ENCODE results near the gene KRTAP10-5.

Gene KRTAP10-5

DNA sequence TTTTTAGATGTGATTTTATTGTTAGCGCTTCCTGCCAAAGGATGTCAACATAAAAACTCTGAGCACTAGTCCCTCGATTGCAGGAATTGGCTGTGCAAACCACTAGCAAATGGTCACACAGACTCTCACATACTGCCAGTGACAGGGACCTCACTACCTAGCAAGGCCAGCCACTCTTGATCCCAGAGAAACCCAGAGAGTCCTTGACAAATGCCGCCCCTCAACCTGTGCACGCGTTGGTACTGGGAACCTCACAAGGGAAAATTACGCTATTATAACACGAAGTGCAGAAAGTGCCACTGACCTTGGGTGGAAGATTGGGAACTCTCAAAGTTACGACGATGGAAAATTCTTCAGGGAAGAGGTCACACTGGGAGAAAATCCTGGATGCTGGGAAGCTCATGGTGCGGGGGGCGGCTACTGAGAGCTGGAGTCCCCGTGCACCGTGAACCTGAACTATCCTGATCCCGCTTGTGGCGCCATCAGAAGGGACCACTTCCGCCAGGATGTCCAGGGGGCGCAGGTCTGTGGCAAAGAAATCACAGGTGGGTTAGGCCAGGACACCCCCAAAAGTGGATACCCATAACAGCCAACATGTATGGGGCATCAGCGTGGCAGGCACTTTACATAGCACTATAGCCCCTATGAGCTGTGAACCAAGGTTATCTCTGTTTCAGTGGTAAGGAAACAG lies 12.8 kb downstream of the KRTAP10-5 start:
- Histone ChIP-seq H3K27ac (replicated peaks) (no peak overlapping the region), H3K27me3 (ENCODE audit: insufficient read depth, poor library complexity, severe bottlenecking) (no peaks in the 10 kb centered on the region), H3K4me3 (replicated peaks; ENCODE audit: insufficient read depth, low read length) (no peak overlapping the region)
- TF ChIP-seq GABPA (IDR thresholded peaks at IDR 0.05; ENCODE audit: low read depth) (no peak), SPI1 (IDR thresholded peaks at IDR 0.05; ENCODE audit: borderline replicate concordance, low read depth) (no peak), REST (IDR thresholded peaks at IDR 0.05; ENCODE audit: insufficient replicate concordance, low read depth) (no peak), POLR2AphosphoS5 (IDR thresholded peaks at IDR 0.05; ENCODE audit: low read depth) (no peak)
- TF ChIP-seq, protein P1, sequence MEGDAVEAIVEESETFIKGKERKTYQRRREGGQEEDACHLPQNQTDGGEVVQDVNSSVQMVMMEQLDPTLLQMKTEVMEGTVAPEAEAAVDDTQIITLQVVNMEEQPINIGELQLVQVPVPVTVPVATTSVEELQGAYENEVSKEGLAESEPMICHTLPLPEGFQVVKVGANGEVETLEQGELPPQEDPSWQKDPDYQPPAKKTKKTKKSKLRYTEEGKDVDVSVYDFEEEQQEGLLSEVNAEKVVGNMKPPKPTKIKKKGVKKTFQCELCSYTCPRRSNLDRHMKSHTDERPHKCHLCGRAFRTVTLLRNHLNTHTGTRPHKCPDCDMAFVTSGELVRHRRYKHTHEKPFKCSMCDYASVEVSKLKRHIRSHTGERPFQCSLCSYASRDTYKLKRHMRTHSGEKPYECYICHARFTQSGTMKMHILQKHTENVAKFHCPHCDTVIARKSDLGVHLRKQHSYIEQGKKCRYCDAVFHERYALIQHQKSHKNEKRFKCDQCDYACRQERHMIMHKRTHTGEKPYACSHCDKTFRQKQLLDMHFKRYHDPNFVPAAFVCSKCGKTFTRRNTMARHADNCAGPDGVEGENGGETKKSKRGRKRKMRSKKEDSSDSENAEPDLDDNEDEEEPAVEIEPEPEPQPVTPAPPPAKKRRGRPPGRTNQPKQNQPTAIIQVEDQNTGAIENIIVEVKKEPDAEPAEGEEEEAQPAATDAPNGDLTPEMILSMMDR (IDR thresholded peaks at IDR 0.05; ENCODE audit: insufficient read depth, low read length) = no peak
- DNase-seq (ENCODE audit: low read depth in 1 of 2, low spot score in 1 of 2) = no peak

- no peak overlapping the region for H3K4me3 ChIP-seq (replicated peaks; ENCODE audit: insufficient read depth, low read length)
- TF ChIP-seq POLR2AphosphoS5 (IDR thresholded peaks at IDR 0.05; ENCODE audit: low read depth) = no peak
- no peak overlapping the region for H3K27ac ChIP-seq (replicated peaks)
- H3K27me3 ChIP-seq (ENCODE audit: insufficient read depth, poor library complexity, severe bottlenecking) = no peaks in the 10 kb centered on the region
- DNase-seq (ENCODE audit: low read depth in 1 of 2, low spot score in 1 of 2) = no peak
These were observed 14.0 kb downstream of the KRTAP10-5 start for GRCh38 chr21:44566403-44566802.

GRCh38 chr21:44564886-44565598 lies 15.4 kb downstream of the KRTAP10-5 start:
- no peak overlapping the region for H3K27ac ChIP-seq (replicated peaks)
- no peak overlapping the region for H3K4me3 ChIP-seq (replicated peaks; ENCODE audit: insufficient read depth, low read length)
- peaks cover 3% of the 10 kb centered on the region for H3K27me3 ChIP-seq (ENCODE audit: insufficient read depth, poor library complexity, severe bottlenecking)
- TF ChIP-seq REST (IDR thresholded peaks at IDR 0.05; ENCODE audit: insufficient replicate concordance, low read depth) (no peak), GABPA (IDR thresholded peaks at IDR 0.05; ENCODE audit: low read depth) (no peak), POLR2AphosphoS5 (IDR thresholded peaks at IDR 0.05; ENCODE audit: low read depth) (no peak), SPI1 (IDR thresholded peaks at IDR 0.05; ENCODE audit: borderline replicate concordance, low read depth) (no peak)
- TF ChIP-seq, protein P1 (IDR thresholded peaks at IDR 0.05; ENCODE audit: insufficient read depth, low read length) = no peak
- no peak for DNase-seq (ENCODE audit: low read depth in 1 of 2, low spot score in 1 of 2)

- DNase-seq (ENCODE audit: low read depth in 1 of 2, low spot score in 1 of 2) = no peak
- Histone ChIP-seq H3K27ac (replicated peaks) (no peak overlapping the region), H3K27me3 (ENCODE audit: insufficient read depth, poor library complexity, severe bottlenecking) (peaks cover 3% of the 10 kb centered on the region), H3K4me3 (replicated peaks; ENCODE audit: insufficient read depth, low read length) (no peak overlapping the region)
- TF ChIP-seq SPI1 (IDR thresholded peaks at IDR 0.05; ENCODE audit: borderline replicate concordance, low read depth) = no peak
- TF ChIP-seq POLR2AphosphoS5 (IDR thresholded peaks at IDR 0.05; ENCODE audit: low read depth) = no peak
- no peak for TF ChIP-seq REST (IDR thresholded peaks at IDR 0.05; ENCODE audit: insufficient replicate concordance, low read depth)
- TF ChIP-seq, protein P1 (IDR thresholded peaks at IDR 0.05; ENCODE audit: insufficient read depth, low read length) = no peak
- no peak for TF ChIP-seq GABPA (IDR thresholded peaks at IDR 0.05; ENCODE audit: low read depth)
These were observed 16.3 kb downstream of the KRTAP10-5 start for GRCh38 chr21:44564099-44564498.

Measured in HL-60 (cell line).